Liver (tissue), 9 donors: ENCODE measurements around the gene FUCA1. TPM values are rescaled to one million over a fixed set of nuclear protein-coding genes. Genes with fewer than 3 reads are reported as not detected.

Experiments
- DNase-seq: peaks from one replicate; pipeline ENCODE4 v3.0.0-alpha.2; 2017; ENCODE audit warnings: low spot score
- H3K27ac ChIP-seq, 2 donors: one replicate each; pipeline ENCODE4 v1.7.0; 2013; ENCODE audit warnings: inconsistent platforms in 2 of 2, low read length in 2 of 2, control low read depth in 1 of 2, low read depth in 1 of 2, mild to moderate bottlenecking in 1 of 2
- H3K27me3 ChIP-seq, 4 donors: one replicate each; pipeline versions ENCODE4 v1.6.1 to v1.7.0; 2013; ENCODE audit warnings: low read length in 3 of 4, inconsistent platforms in 1 of 4, mild to moderate bottlenecking in 1 of 4, moderate library complexity in 1 of 4; ENCODE audit not compliant: control insufficient read depth in 4 of 4, insufficient read depth in 4 of 4
- H3K36me3 ChIP-seq, 4 donors: one replicate each; pipeline versions ENCODE4 v1.6.1 to v1.7.0; 2013; ENCODE audit warnings: low read length in 3 of 4, mild to moderate bottlenecking in 3 of 4, low read depth in 1 of 4, moderate library complexity in 1 of 4; ENCODE audit not compliant: control insufficient read depth in 4 of 4, insufficient read depth in 3 of 4
- H3K4me1 ChIP-seq, 4 donors: one replicate each; pipeline versions ENCODE4 v1.6.1 to v1.7.0; 2013; ENCODE audit warnings: low read length in 3 of 4, mild to moderate bottlenecking in 3 of 4, moderate library complexity in 1 of 4; ENCODE audit not compliant: control insufficient read depth in 4 of 4, insufficient read depth in 4 of 4
- H3K4me3 ChIP-seq, 3 donors: one replicate each; pipeline versions ENCODE4 v1.6.1 to v1.7.0; 2013; ENCODE audit warnings: low read length in 3 of 3, control low read depth in 1 of 3, low read depth in 1 of 3, mild to moderate bottlenecking in 1 of 3
- H3K9ac ChIP-seq, 2 donors: one replicate each; pipeline ENCODE4 v1.7.0; 2013; ENCODE audit warnings: low read length in 2 of 2, mild to moderate bottlenecking in 2 of 2, moderate library complexity in 2 of 2, control low read depth in 1 of 2, low read depth in 1 of 2
- H3K9me3 ChIP-seq, 4 donors: one replicate each; pipeline versions ENCODE4 v1.6.1 to v1.7.0; 2013; ENCODE audit warnings: low read length in 3 of 4; ENCODE audit not compliant: control insufficient read depth in 4 of 4
- ATF3 ChIP-seq: IDR thresholded peaks from 2 replicates; pipeline ENCODE4 v1.6.1; 2016; ENCODE audit warnings: antibody characterized with exemption
- CTCF ChIP-seq: fragments of 150-350 bp; IDR thresholded peaks from 2 replicates; pipeline ENCODE4 v1.5.1; 2017; ENCODE audit warnings: improper control_type of control experiment, low read depth, low read length; ENCODE audit not compliant: missing input control
- EGR1 ChIP-seq, 2 donors: IDR thresholded peaks; 2 replicates each; pipeline ENCODE4 v1.6.1; 2016 to 2018; ENCODE audit warnings: antibody characterized with exemption in 2 of 2, low read depth in 2 of 2
- FOXA1 ChIP-seq: IDR thresholded peaks from 2 replicates; pipeline ENCODE4 v1.6.1; 2016; ENCODE audit warnings: antibody characterized with exemption
- FOXA2 ChIP-seq: IDR thresholded peaks from 2 replicates; pipeline ENCODE4 v1.6.1; 2016; ENCODE audit warnings: antibody characterized with exemption
- GABPA ChIP-seq, 2 donors: IDR thresholded peaks in 1 of 2; conservative IDR thresholded peaks in 1 of 2; 2 replicates each; pipeline ENCODE4 v1.6.1; 2016; ENCODE audit warnings: antibody characterized with exemption in 2 of 2, mild to moderate bottlenecking in 1 of 2, moderate library complexity in 1 of 2
- HNF4A ChIP-seq, 2 donors: conservative IDR thresholded peaks; 2 replicates each; pipeline ENCODE4 v1.6.1; 2016; ENCODE audit warnings: antibody characterized with exemption in 2 of 2, mild to moderate bottlenecking in 2 of 2
- HNF4G ChIP-seq: IDR thresholded peaks from 2 replicates; pipeline ENCODE4 v1.6.1; 2016; ENCODE audit warnings: antibody characterized with exemption
- JUND ChIP-seq, 2 donors: IDR thresholded peaks; 2 replicates each; pipeline ENCODE4 v1.6.1; 2016; ENCODE audit warnings: antibody characterized with exemption in 2 of 2
- MAX ChIP-seq: IDR thresholded peaks from 2 replicates; pipeline ENCODE4 v1.6.1; 2016; ENCODE audit warnings: antibody characterized with exemption
- NR2F2 ChIP-seq: IDR thresholded peaks from 2 replicates; pipeline ENCODE4 v1.6.1; 2016; ENCODE audit warnings: antibody characterized with exemption
- RAD21 ChIP-seq, 2 donors: IDR thresholded peaks; 2 replicates each; pipeline ENCODE4 v1.6.1; 2016; ENCODE audit warnings: antibody characterized with exemption in 2 of 2, mild to moderate bottlenecking in 2 of 2
- REST ChIP-seq: IDR thresholded peaks from 2 replicates; pipeline ENCODE4 v1.6.1; 2016; ENCODE audit warnings: antibody characterized with exemption, mild to moderate bottlenecking
- RXRA ChIP-seq, 2 donors: IDR thresholded peaks; 2 replicates each; pipeline ENCODE4 v1.6.1; 2017 to 2018; ENCODE audit warnings: antibody characterized with exemption in 2 of 2, mild to moderate bottlenecking in 1 of 2
- SP1 ChIP-seq: IDR thresholded peaks from 2 replicates; pipeline ENCODE4 v1.6.1; 2018; ENCODE audit warnings: antibody characterized with exemption, mild to moderate bottlenecking
- TAF1 ChIP-seq: conservative IDR thresholded peaks from 2 replicates; pipeline ENCODE4 v1.6.1; 2016; ENCODE audit warnings: antibody characterized with exemption, mild to moderate bottlenecking
- YY1 ChIP-seq: IDR thresholded peaks from 2 replicates; pipeline ENCODE4 v1.6.1; 2016; ENCODE audit warnings: antibody characterized with exemption, mild to moderate bottlenecking
- ZBTB33 ChIP-seq: IDR thresholded peaks from 2 replicates; pipeline ENCODE4 v1.6.1; 2016; ENCODE audit warnings: antibody characterized with exemption
- WGBS: extraction: QIAGEN DNeasy Blood & Tissue Kit; methylation state at CpG from one replicate; pipeline ENCODE4 v1.1.7; 2013; 5-methylcytosine and 5-hydroxymethylcytosine counted together
- polyA plus RNA-seq, 2 donors: library from polyadenylated mRNA; stranded (reverse) in 1 of 2; unstranded in 1 of 2; fragments of 200-250 nt in 1 of 2; fragments of >200 nt in 1 of 2; fragmentation: Nextera tagmentation in 1 of 2; extraction: Ambion mirVana in 1 of 2; gene quantifications; one replicate each; pipeline versions ENCODE4 v1.2.1 to v1.2.3, GENCODE V29; 2013 to 2015
- total RNA-seq, 2 donors: library from RNA; depleted of rRNA; stranded (reverse); fragments of >200 nt; gene quantifications; one replicate each; pipeline ENCODE4 v1.2.3, GENCODE V29; 2014
- donor health status: healthy.
- donor health status: healthy.
- donor health status: healthy.
- donor health status: healthy.
- donor health status: healthy.

Gene FUCA1
- total and polyA plus RNA-seq, 4 donors, result 33.8 to 58.0 (median 44.7) TPM

- Histone ChIP-seq H3K4me3 (no peak overlapping the region), H3K9me3 (no peaks in the 10 kb centered on the region), H3K27ac (no peak overlapping the region), H3K27me3 (no peaks in the 10 kb centered on the region), H3K9ac (no peak overlapping the region), H3K4me1 (no peaks in the 10 kb centered on the region), H3K36me3 (no peaks in the 10 kb centered on the region)
- TF ChIP-seq HNF4A (conservative IDR thresholded peaks at IDR 0.05) (no peak), RXRA (IDR thresholded peaks at IDR 0.05) (no peak), NR2F2 (no peak), CTCF (no peak), RAD21 (IDR thresholded peaks at IDR 0.05) (no peak), MAX (no peak), TAF1 (no peak), REST (no peak), GABPA (IDR thresholded peaks at IDR 0.05 in 1 of 2, conservative IDR thresholded peaks at IDR 0.05 in 1 of 2) (no peak), SP1 (no peak), JUND (IDR thresholded peaks at IDR 0.05) (no peak), HNF4G (no peak), FOXA2 (no peak), EGR1 (IDR thresholded peaks at IDR 0.05; ENCODE audit: low read depth in 2 of 2) (no peak), ZBTB33 (no peak), FOXA1 (no peak), ATF3 (no peak), YY1 (no peak)
- DNase-seq, result no peak
- WGBS, result 88% methylated on average over 4 of the region's 4 CpGs
These were observed 17.1 kb upstream of the FUCA1 start for GRCh38 chr1:23885222-23885621.
